ENCODE data around the gene AMDHD2. TPM values are rescaled to one million over a fixed set of nuclear protein-coding genes. Genes with fewer than 3 reads are reported as not detected.

AMDHD2 gene
- total and polyA plus RNA-seq, 2 experiments from 2014 or later = 20.2 to 68.1 TPM

DNA sequence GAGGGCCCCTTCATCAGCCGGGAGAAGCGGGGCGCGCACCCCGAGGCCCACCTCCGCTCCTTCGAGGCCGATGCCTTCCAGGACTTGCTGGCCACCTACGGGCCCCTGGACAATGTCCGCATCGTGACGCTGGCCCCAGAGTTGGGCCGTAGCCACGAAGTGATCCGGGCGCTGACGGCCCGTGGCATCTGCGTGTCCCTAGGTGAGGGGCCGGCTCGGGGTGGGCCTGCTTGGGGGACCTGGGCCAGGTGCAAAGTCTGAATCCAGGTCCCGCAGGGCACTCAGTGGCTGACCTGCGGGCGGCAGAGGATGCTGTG is 7.6 kb downstream of the AMDHD2 start:
- Histone ChIP-seq H3K4me1 (ENCODE audit: insufficient read depth) (peaks cover 5% of the 10 kb centered on the region), H3K4me2 (no peak overlapping the region), H3K9me2 (ENCODE audit: insufficient read depth) (no peaks in the 10 kb centered on the region), H3K79me2 (replicated peaks; ENCODE audit: insufficient read depth) (no peaks in the 10 kb centered on the region), H2AFZ (no peak overlapping the region), H3K4me3 (no peak overlapping the region), H4K20me1 (replicated peaks; ENCODE audit: insufficient read depth) (peaks cover 5% of the 10 kb centered on the region; the same call in 1 of the 2 replicates), H3K36me3 (ENCODE audit: insufficient read depth) (no peaks in the 10 kb centered on the region; the same call in 1 of the 2 replicates), H3K27ac (ENCODE audit: low read depth) (no peak overlapping the region), H3F3A (replicated peaks; ENCODE audit: low read depth) (peaks cover 14% of the 10 kb centered on the region; the same call in 1 of the 2 replicates), H3K27me3 (ENCODE audit: insufficient read depth) (no peaks in the 10 kb centered on the region)
- Mint-ChIP-seq H3K36me3 (ENCODE audit: low read depth) (peaks cover 22% of the 10 kb centered on the region), H3K4me3 (no peak overlapping the region), H3K27ac (no peak overlapping the region), H3K27me3 (ENCODE audit: insufficient read depth, low read depth, poor library complexity) (peaks cover 17% of the 10 kb centered on the region), H3K4me1 (peaks cover 6% of the 10 kb centered on the region), H3K9me3 (peaks cover under 1% of the 10 kb centered on the region; the same call in 1 of the 3 replicates)
- DNase-seq (ENCODE audit: low spot score) = no peak
- ATAC-seq = no peak
- TF ChIP-seq POLR2AphosphoS5 (IDR thresholded peaks at IDR 0.05; ENCODE audit: low read depth) = no peak
- TF ChIP-seq, protein P1, sequence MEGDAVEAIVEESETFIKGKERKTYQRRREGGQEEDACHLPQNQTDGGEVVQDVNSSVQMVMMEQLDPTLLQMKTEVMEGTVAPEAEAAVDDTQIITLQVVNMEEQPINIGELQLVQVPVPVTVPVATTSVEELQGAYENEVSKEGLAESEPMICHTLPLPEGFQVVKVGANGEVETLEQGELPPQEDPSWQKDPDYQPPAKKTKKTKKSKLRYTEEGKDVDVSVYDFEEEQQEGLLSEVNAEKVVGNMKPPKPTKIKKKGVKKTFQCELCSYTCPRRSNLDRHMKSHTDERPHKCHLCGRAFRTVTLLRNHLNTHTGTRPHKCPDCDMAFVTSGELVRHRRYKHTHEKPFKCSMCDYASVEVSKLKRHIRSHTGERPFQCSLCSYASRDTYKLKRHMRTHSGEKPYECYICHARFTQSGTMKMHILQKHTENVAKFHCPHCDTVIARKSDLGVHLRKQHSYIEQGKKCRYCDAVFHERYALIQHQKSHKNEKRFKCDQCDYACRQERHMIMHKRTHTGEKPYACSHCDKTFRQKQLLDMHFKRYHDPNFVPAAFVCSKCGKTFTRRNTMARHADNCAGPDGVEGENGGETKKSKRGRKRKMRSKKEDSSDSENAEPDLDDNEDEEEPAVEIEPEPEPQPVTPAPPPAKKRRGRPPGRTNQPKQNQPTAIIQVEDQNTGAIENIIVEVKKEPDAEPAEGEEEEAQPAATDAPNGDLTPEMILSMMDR (conservative IDR thresholded peaks at IDR 0.05; ENCODE audit: low read depth in 2 of 2) = no peak

DNA sequence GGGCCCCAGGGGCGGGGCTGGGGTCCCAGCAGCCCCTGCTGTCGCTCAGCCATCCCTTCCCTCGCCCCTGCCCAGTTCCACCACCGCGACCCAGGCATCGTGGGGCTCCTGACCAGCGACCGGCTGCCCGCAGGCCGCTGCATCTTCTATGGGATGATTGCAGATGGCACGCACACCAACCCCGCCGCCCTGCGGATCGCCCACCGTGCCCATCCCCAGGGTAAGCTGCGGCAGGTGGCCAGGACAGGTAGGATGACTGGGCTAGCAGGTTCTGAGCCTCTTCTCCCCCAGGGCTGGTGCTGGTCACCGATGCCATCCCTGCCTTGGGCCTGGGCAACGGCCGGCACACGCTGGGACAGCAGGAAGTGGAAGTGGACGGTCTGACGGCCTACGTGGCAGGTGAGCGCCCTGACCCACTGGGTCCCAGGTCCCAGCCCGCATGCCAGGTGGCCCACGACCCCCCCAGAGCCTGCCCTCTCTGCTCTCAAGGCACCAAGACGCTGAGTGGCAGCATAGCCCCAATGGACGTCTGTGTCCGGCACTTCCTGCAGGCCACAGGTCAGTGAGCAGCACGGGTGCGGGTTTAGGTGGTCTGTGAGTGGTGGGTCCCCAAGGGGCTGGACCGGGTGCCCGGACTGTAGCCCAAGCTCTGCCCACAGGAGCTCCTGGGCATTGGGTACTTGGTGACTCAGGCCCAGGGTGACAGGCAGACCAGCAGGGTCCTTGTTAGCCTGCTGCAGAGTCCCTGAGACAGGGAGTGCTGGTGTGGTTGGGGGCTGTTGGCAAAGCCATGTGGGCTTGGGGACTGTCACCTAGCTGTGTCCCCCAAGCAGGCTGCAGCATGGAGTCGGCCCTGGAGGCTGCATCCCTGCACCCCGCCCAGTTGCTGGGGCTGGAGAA is 8.2 kb downstream of the AMDHD2 start:
- H3K9me3 Mint-ChIP-seq = peaks cover 3% of the 10 kb centered on the region; the same call in 1 of the 3 replicates
- Histone ChIP-seq H3K4me1 (ENCODE audit: insufficient read depth) (peaks cover 5% of the 10 kb centered on the region), H3K27ac (ENCODE audit: low read depth) (no peak overlapping the region), H3K79me2 (replicated peaks; ENCODE audit: insufficient read depth) (no peaks in the 10 kb centered on the region), H3F3A (replicated peaks; ENCODE audit: low read depth) (peaks cover 14% of the 10 kb centered on the region; the same call in 1 of the 2 replicates), H3K27me3 (ENCODE audit: insufficient read depth) (peaks cover 1% of the 10 kb centered on the region; the same call in 1 of the 2 replicates), H3K4me2 (no peak overlapping the region), H3K9me2 (ENCODE audit: insufficient read depth) (no peaks in the 10 kb centered on the region), H3K36me3 (ENCODE audit: insufficient read depth) (no peaks in the 10 kb centered on the region; the same call in 1 of the 2 replicates), H4K20me1 (replicated peaks; ENCODE audit: insufficient read depth) (peaks cover 5% of the 10 kb centered on the region; the same call in 1 of the 2 replicates), H2AFZ (no peak overlapping the region), H3K4me3 (no peak overlapping the region)
- TF ChIP-seq STAT1 (IDR thresholded peaks at IDR 0.05; ENCODE audit: unreplicated experiment) (no peak), EZH2phosphoT487 (IDR thresholded peaks at IDR 0.05; ENCODE audit: unreplicated experiment) (no peak)
- H3K27me3 Mint-ChIP-seq (ENCODE audit: insufficient read depth, low read depth, poor library complexity) = peaks cover 17% of the 10 kb centered on the region
- no peak for ATAC-seq
- no peak overlapping the region for H3K4me3 Mint-ChIP-seq
- peaks cover 8% of the 10 kb centered on the region for H3K4me1 Mint-ChIP-seq
- no peak for DNase-seq (ENCODE audit: low spot score)
- H3K36me3 Mint-ChIP-seq (ENCODE audit: low read depth) = peaks cover 22% of the 10 kb centered on the region
- no peak overlapping the region for H3K27ac Mint-ChIP-seq

DNA sequence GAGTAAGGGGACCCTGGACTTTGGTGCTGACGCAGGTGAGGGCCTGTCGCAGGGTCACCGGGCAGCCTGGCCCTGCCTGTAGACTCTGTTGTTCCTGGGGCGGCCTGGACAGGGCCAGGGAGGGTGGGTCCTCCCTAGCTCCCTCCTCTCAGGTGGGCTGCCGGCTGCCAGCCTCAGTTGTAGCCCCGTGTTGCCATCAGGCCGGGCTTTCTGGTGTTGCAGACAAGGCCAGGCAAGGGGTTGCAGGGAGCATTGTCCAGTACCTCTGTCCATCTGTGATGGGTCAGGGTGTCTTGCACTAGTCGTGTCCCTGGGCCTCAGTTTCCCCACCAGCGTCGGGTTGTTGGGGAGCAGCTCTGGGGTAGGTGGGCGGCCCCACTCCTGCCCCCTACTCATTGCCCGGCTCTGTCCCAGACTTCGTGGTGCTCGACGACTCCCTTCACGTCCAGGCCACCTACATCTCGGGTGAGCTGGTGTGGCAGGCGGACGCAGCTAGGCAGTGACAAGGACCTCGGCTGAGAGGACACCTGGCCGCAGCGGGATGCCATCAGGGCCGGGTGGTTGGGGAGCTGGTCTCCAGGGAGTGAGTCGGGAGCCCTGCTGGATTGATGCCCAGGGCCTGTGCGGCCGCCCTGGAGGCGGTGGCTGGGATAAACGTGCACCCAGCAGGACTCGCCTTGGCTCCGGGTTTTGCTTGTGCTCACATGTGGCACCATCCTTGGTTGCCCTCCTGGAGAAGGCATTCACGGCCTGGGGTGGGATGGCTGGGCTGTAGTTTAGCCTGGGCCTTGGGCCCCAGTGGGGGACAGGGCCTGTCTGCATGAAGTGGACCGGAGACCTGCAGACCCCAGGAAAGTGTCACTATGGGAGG is 9.1 kb downstream of the AMDHD2 start:
- Histone ChIP-seq H3K4me3 (no peak overlapping the region), H3K4me2 (no peak overlapping the region), H4K20me1 (replicated peaks; ENCODE audit: insufficient read depth) (peaks cover under 1% of the 10 kb centered on the region; the same call in 1 of the 2 replicates), H3K27ac (ENCODE audit: low read depth) (no peak overlapping the region), H2AFZ (no peak overlapping the region), H3K79me2 (replicated peaks; ENCODE audit: insufficient read depth) (no peaks in the 10 kb centered on the region), H3K4me1 (ENCODE audit: insufficient read depth) (peaks cover 5% of the 10 kb centered on the region), H3F3A (replicated peaks; ENCODE audit: low read depth) (peaks cover 17% of the 10 kb centered on the region; the same call in 1 of the 2 replicates), H3K9me2 (ENCODE audit: insufficient read depth) (no peaks in the 10 kb centered on the region), H3K36me3 (ENCODE audit: insufficient read depth) (no peaks in the 10 kb centered on the region; the same call in 1 of the 2 replicates), H3K27me3 (ENCODE audit: insufficient read depth) (peaks cover 5% of the 10 kb centered on the region; the same call in 1 of the 2 replicates)
- TF ChIP-seq, protein P1 (conservative IDR thresholded peaks at IDR 0.05; ENCODE audit: low read depth in 2 of 2) = peak in 1 of 2 experiments; percentile 33; a peak in 2 of 4 replicates
- no peak for TF ChIP-seq EZH2phosphoT487 (IDR thresholded peaks at IDR 0.05; ENCODE audit: unreplicated experiment)
- peaks cover 6% of the 10 kb centered on the region; the same call in 2 of the 3 replicates for H3K4me1 Mint-ChIP-seq
- peak; percentile 51 for DNase-seq (ENCODE audit: low spot score)
- peaks cover 24% of the 10 kb centered on the region for H3K27me3 Mint-ChIP-seq (ENCODE audit: insufficient read depth, low read depth, poor library complexity)
- ATAC-seq = no peak
- H3K27ac Mint-ChIP-seq = no peak overlapping the region
- peaks cover 14% of the 10 kb centered on the region for H3K36me3 Mint-ChIP-seq (ENCODE audit: low read depth)
- H3K9me3 Mint-ChIP-seq = peaks cover 3% of the 10 kb centered on the region; the same call in 1 of the 3 replicates
- no peak overlapping the region for H3K4me3 Mint-ChIP-seq

Measured in GM23338 (cell line).